K562 (cell line): Measurements from ENCODE around the gene FAM120B. TPM values are rescaled to one million over a fixed set of nuclear protein-coding genes. Genes with fewer than 3 reads are reported as not detected.

ENCODE experiments used
- ATAC-seq: fragments of 200-7000 bp; cut with Tn5 transposase; 3 replicates; pipeline ENCODE4 v1.9.1; 2020; ENCODE audit warnings: moderate library complexity
- BruUV-seq: library from RNA; stranded (reverse); fragments of 400-500 nt; replicated peaks from 2 replicates; lab custom pipeline; 2021; lab: Mats Ljungman, UMichigan
- CTCF ChIA-PET: fragments of 300-600 bp; formaldehyde crosslinking; extraction: SDS; loops from one replicate; lab custom pipeline; 2021; ENCODE audit warnings: low intra/inter-chr PET ratio; lab: Yijun Ruan, JAX
- POLR2A ChIA-PET: fragments of 300-600, 350-650 bp; sonication (Branson Sonifier 250); formaldehyde crosslinking; extraction: SDS; loops from one replicate; lab custom pipeline; 2021; ENCODE audit warnings: antibody characterized with exemption, inconsistent platforms; lab: Yijun Ruan, JAX
- DNase-seq, 4 experiments: peaks; one replicate each; pipeline versions ENCODE4 v3.0.0 to v3.0.0-alpha.2; 2011 to 2018; ENCODE audit warnings: low spot score in 3 of 4, mixed read lengths in 3 of 4; ENCODE audit errors: extremely low read depth in 1 of 4
- FAIRE-seq: peaks from 2 replicates; lab custom pipeline; 2011; peaks lifted over from hg19 to GRCh38; lab: Jason Lieb, UNC
- H2AFZ ChIP-seq: 2 replicates; pipeline ENCODE4 v1.6.0; 2011; ENCODE audit warnings: low read depth, low read length, control low read depth, inconsistent platforms
- H3K27ac ChIP-seq: fragments of 200-600 bp; 3 replicates; pipeline ENCODE4 v1.8.0; 2011; ENCODE audit warnings: low read depth, mild to moderate bottlenecking, control low read depth, inconsistent platforms, low read length, moderate library complexity, mixed read lengths; ENCODE audit errors: extremely low read depth
- H3K27me3 ChIP-seq, 2 experiments: fragments of 300-600 bp in 1 of 2; 2 replicates in 1 of 2; 3 replicates in 1 of 2; pipeline versions ENCODE4 v1.6.0 to v1.8.0; 2011; ENCODE audit warnings: inconsistent platforms in 2 of 2, low read length in 2 of 2, mild to moderate bottlenecking in 1 of 2, mixed read lengths in 1 of 2, moderate library complexity in 1 of 2; ENCODE audit not compliant: control insufficient read depth in 2 of 2, insufficient read depth in 2 of 2
- H3K36me3 ChIP-seq: fragments of 300-600 bp; 3 replicates; pipeline ENCODE4 v1.8.0; 2011; ENCODE audit warnings: mild to moderate bottlenecking, low read length, inconsistent platforms; ENCODE audit not compliant: control insufficient read depth, insufficient read depth
- H3K4me1 ChIP-seq, 2 experiments: fragments of 200-600 bp in 1 of 2; replicated peaks in 1 of 2; 2 replicates in 1 of 2; 3 replicates in 1 of 2; pipeline versions ENCODE4 v1.5.1 to v1.8.0; 2011; ENCODE audit warnings: inconsistent platforms in 2 of 2, low read length in 2 of 2, mild to moderate bottlenecking in 1 of 2, mixed read lengths in 1 of 2, moderate library complexity in 1 of 2; ENCODE audit not compliant: control insufficient read depth in 2 of 2, insufficient read depth in 2 of 2
- H3K4me2 ChIP-seq: 2 replicates; pipeline ENCODE4 v1.6.1; 2011; ENCODE audit warnings: low read length, control low read depth, inconsistent platforms, mixed read lengths; ENCODE audit not compliant: insufficient read depth
- H3K4me3 ChIP-seq: fragments of 200-600 bp; sonication (generic), shearing (Covaris generic); 2 replicates; pipeline ENCODE4 v1.5.1; 2016; ENCODE audit warnings: control low read depth, inconsistent platforms
- H3K79me2 ChIP-seq: fragments of 200-600 bp; 3 replicates; pipeline ENCODE4 v1.8.0; 2011; ENCODE audit warnings: low read length, inconsistent platforms; ENCODE audit not compliant: control insufficient read depth, insufficient read depth
- H3K9ac ChIP-seq, 2 experiments: 2 replicates each; pipeline versions ENCODE4 v1.6.0 to v1.6.1; 2011; ENCODE audit warnings: low read depth in 2 of 2, low read length in 2 of 2, control low read depth in 1 of 2, inconsistent platforms in 1 of 2, mild to moderate bottlenecking in 1 of 2, mixed read lengths in 1 of 2; ENCODE audit not compliant: insufficient read depth in 1 of 2
- H3K9me1 ChIP-seq: one replicate; pipeline ENCODE4 v1.6.0; 2011; ENCODE audit warnings: inconsistent platforms, mild to moderate bottlenecking, low read length, moderate library complexity; ENCODE audit not compliant: control insufficient read depth, insufficient read depth
- H3K9me3 ChIP-seq: replicated peaks from 2 replicates; pipeline ENCODE4 v1.5.1; 2011; ENCODE audit warnings: low read depth, low read length, inconsistent platforms; ENCODE audit not compliant: control insufficient read depth, insufficient read depth
- H4K20me1 ChIP-seq: replicated peaks from 2 replicates; pipeline ENCODE4 v1.6.1; 2011; ENCODE audit warnings: low read length, inconsistent platforms, mixed read lengths; ENCODE audit not compliant: control insufficient read depth, insufficient read depth
- MTA1 ChIP-seq: fragments of 450-650 bp; IDR thresholded peaks from 2 replicates; pipeline ENCODE4 v1.6.1; 2017; ENCODE audit warnings: borderline replicate concordance
- ZNF253 ChIP-seq: fragments of 250-450 bp; sonication (Bioruptor Pico); conservative IDR thresholded peaks from 2 replicates; pipeline ENCODE4 v1.6.1; 2021; ENCODE audit warnings: mild to moderate bottlenecking
- WGBS: fragments of 100-300 bp; shearing (Covaris generic); methylation state at CpG from one replicate; pipeline ENCODE4 v1.1.6; 2016; ENCODE audit warnings: low coverage, mixed read lengths; ENCODE audit not compliant: insufficient coverage; ENCODE audit errors: missing lambda C conversion rate; 5-methylcytosine and 5-hydroxymethylcytosine counted together
- in situ Hi-C: fragments of 300-500 bp; cut with MboI; formaldehyde crosslinking; loops from 4 replicates; pipeline ENCODE4 v1.15.0; 2018; ENCODE audit warnings: inconsistent platforms, mixed read lengths
- intact Hi-C: fragments of 100-400 bp; cut with micrococcal nuclease; formaldehyde crosslinking; loops from 2 replicates; pipeline ENCODE4 v1.14.2; 2022
- polyA plus RNA-seq, 8 experiments: library from polyadenylated mRNA; depleted of rRNA in 4 of 8; stranded (reverse) in 5 of 8; unstranded in 3 of 8; fragments of >200 nt; fragmentation: Nextera tagmentation in 2 of 8; fragmentation: Illumina TruSeq in 1 of 8; extraction: Ambion mirVana in 2 of 8; extraction: Trizol in 1 of 8; gene quantifications; 2 replicates each; pipeline versions ENCODE4 v1.2.1 to v1.2.3, GENCODE V29; 2011 to 2014; ENCODE audit warnings: inconsistent platforms in 1 of 8, missing spikeins in 1 of 8
- total RNA-seq, 7 experiments: library from RNA; depleted of rRNA in 6 of 7; stranded (reverse); fragments of >200 nt in 6 of 7; fragmentation: Illumina TruSeq in 2 of 7; extraction: Trizol in 2 of 7; gene quantifications; 2 replicates each; pipeline versions ENCODE4 v1.2.1 to v1.2.3, GENCODE V29; 2011 to 2021; ENCODE audit warnings: low replicate concordance in 1 of 7
- TF ChIP-seq, protein P1 (sequence below): sonication (generic); formaldehyde crosslinking; IDR thresholded peaks from 2 replicates; pipeline ENCODE4 v1.9.0; 2022; ENCODE audit warnings: mild to moderate bottlenecking, missing genetic modification reagents

FAM120B gene
- total and polyA plus RNA-seq, 9 of the 15 experiments (the other 6 are each of a cell fraction or from before 2014, with no cell fraction given) = 3.5 to 22.6 (median 14.7) TPM

DNA sequence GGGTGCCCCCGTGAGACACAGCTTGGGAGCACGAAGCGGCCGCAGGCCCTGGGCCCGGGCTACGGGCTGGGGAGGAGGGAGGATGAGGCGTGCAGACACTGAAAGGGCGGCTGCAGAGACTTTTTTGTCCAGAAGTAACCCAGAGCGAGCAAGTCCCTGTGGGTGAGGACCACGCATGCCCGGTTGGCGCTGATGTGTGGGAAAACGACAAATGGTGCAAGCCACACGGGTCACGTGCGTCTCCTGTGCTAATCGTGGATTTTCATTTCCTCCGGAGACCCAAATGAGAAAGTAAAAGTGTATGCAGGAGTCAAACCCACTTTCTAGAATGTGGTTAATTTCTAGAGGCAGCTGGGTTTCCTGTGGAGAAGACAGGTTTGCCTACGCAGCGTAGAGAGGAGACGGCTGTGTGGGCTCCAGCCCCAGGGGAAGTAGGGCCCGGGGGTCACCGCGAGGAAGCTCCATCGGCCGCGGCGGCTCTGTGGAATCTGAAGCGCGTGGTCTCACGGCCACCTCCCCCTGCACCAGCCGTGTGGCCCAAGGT, 34.7 kb upstream of the FAM120B start:
- no peak overlapping the region for H3K4me2 ChIP-seq
- no peaks in the 10 kb centered on the region for H3K9me1 ChIP-seq
- H3K9me3 ChIP-seq = no peaks in the 10 kb centered on the region
- H3K79me2 ChIP-seq = no peaks in the 10 kb centered on the region
- intact Hi-C loops (no loop called here), in situ Hi-C loops (no loop called here)
- H3K27me3 ChIP-seq = peaks cover 85 to 91% of the 10 kb centered on the region in 2 experiments
- 1% methylated on average over 32 of the region's 32 CpGs for whole genome bisulfite sequencing
- no TSS peak for BruUV-seq
- no peak overlapping the region for H2AFZ ChIP-seq
- no peak overlapping the region for H3K4me3 ChIP-seq
- H3K36me3 ChIP-seq = no peaks in the 10 kb centered on the region
- no peak overlapping the region for H3K27ac ChIP-seq
- DNase-seq = no peak
- ATAC-seq = no peak
- H3K9ac ChIP-seq = peak overlapping the region in 1 of 2 experiments; percentile 35; a peak in 1 of 4 replicates
- POLR2A ChIA-PET = interaction anchor here (0.7 to 1.5 kb wide), 3 partner anchors 10 to 45 kb away, joined by 4 read pairs; no protein-coding TSS in a partner anchor
- peaks cover 0 to 16% of the 10 kb centered on the region in 2 experiments; a peak in 2 of 5 replicates for H3K4me1 ChIP-seq
- CTCF ChIA-PET = no interaction called here
- FAIRE-seq = no peak
- TF ChIP-seq MTA1 (no peak), ZNF253 (CRISPR knock-in tag) (no peak)
- TF ChIP-seq, protein P1, sequence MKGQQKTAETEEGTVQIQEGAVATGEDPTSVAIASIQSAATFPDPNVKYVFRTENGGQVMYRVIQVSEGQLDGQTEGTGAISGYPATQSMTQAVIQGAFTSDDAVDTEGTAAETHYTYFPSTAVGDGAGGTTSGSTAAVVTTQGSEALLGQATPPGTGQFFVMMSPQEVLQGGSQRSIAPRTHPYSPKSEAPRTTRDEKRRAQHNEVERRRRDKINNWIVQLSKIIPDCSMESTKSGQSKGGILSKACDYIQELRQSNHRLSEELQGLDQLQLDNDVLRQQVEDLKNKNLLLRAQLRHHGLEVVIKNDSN (CRISPR knock-in tag) = 0 out of 2 replicates have a peak, but pooled peaks have one; percentile 11
- 0 out of 2 replicates have a peak, but pooled peaks cover 7% of the 10 kb centered on the region for H4K20me1 ChIP-seq
